HepG2 (cell line): Measurements from ENCODE around the gene GSK3A. TPM values are rescaled to one million over a fixed set of nuclear protein-coding genes. Genes with fewer than 3 reads are reported as not detected.

ENCODE experiments used
- ATAC-seq: fragments of 200-7000 bp; cut with Tn5 transposase; 3 replicates; pipeline ENCODE4 v1.9.1; 2020; ENCODE audit warnings: mild to moderate bottlenecking, moderate library complexity
- BruUV-seq: library from RNA; stranded (reverse); fragments of 400-500 nt; replicated peaks from 2 replicates; lab custom pipeline; 2021; lab: Mats Ljungman, UMichigan
- CTCF ChIA-PET: fragments of 300-600 bp; formaldehyde crosslinking; extraction: SDS; loops from one replicate; lab custom pipeline; 2021; ENCODE audit warnings: low total read pairs, inconsistent platforms, low intra/inter-chr PET ratio; lab: Yijun Ruan, JAX
- POLR2A ChIA-PET: fragments of 350-600 bp; sonication (Branson Sonifier 250); formaldehyde crosslinking; loops from one replicate; lab custom pipeline; 2020; ENCODE audit warnings: antibody characterized with exemption, inconsistent platforms; lab: Yijun Ruan, JAX
- DNase-seq: peaks from one replicate; pipeline ENCODE4 v3.0.0-alpha.2; 2015; ENCODE audit warnings: low spot score
- FAIRE-seq: peaks from 3 replicates; lab custom pipeline; 2011; peaks lifted over from hg19 to GRCh38; lab: Jason Lieb, UNC
- H2AFZ ChIP-seq: one replicate; pipeline ENCODE4 v1.6.1; 2011; ENCODE audit warnings: low read length, inconsistent platforms
- H3K27ac ChIP-seq: fragments of 300-600 bp; 3 replicates; pipeline ENCODE4 v1.8.0; 2011; ENCODE audit warnings: mixed run types, mild to moderate bottlenecking, mixed read lengths, low read length, inconsistent platforms; ENCODE audit not compliant: insufficient read depth; ENCODE audit errors: extremely low read length
- H3K27me3 ChIP-seq, 2 experiments: fragments of 200-600 bp in 1 of 2; 2 replicates in 1 of 2; 3 replicates in 1 of 2; pipeline versions ENCODE4 v1.6.0 to v1.8.0; 2011; ENCODE audit warnings: low read length in 2 of 2, mild to moderate bottlenecking in 2 of 2, moderate library complexity in 2 of 2, inconsistent platforms in 1 of 2; ENCODE audit not compliant: insufficient read depth in 2 of 2, control insufficient read depth in 1 of 2
- H3K36me3 ChIP-seq, 2 experiments: fragments of 200-600 bp in 1 of 2; replicated peaks in 1 of 2; 2 replicates in 1 of 2; 3 replicates in 1 of 2; pipeline versions ENCODE4 v1.5.1 to v1.8.0; 2011; ENCODE audit warnings: low read length in 2 of 2, inconsistent platforms in 1 of 2; ENCODE audit not compliant: insufficient read depth in 2 of 2, control insufficient read depth in 1 of 2
- H3K4me1 ChIP-seq: 2 replicates; pipeline ENCODE4 v1.5.1; 2012; ENCODE audit warnings: low read length, inconsistent platforms; ENCODE audit not compliant: insufficient read depth
- H3K4me2 ChIP-seq: 2 replicates; pipeline ENCODE4 v1.6.0; 2011; ENCODE audit warnings: low read depth, low read length, inconsistent platforms
- H3K4me3 ChIP-seq, 3 experiments: fragments of 200-600 bp in 1 of 3; sonication (generic), shearing (Covaris generic) in 1 of 3; replicated peaks in 1 of 3; 2 replicates each; pipeline ENCODE4 v1.5.1; 2011 to 2016; ENCODE audit warnings: low read length in 3 of 3, inconsistent platforms in 2 of 3, low read depth in 2 of 3, mild to moderate bottlenecking in 2 of 3, control low read depth in 1 of 3, mixed read lengths in 1 of 3; ENCODE audit not compliant: insufficient read depth in 1 of 3
- H3K79me2 ChIP-seq: one replicate; pipeline ENCODE4 v1.6.1; 2011; ENCODE audit warnings: low read length, inconsistent platforms; ENCODE audit not compliant: insufficient read depth
- H3K9ac ChIP-seq: 2 replicates; pipeline ENCODE4 v1.6.0; 2011; ENCODE audit warnings: mild to moderate bottlenecking, low read depth, low read length, inconsistent platforms; ENCODE audit not compliant: insufficient read depth
- H3K9me3 ChIP-seq: 2 replicates; pipeline ENCODE4 v1.5.1; 2012; ENCODE audit warnings: mild to moderate bottlenecking, low read length
- H4K20me1 ChIP-seq: 2 replicates; pipeline ENCODE4 v1.6.0; 2011; ENCODE audit warnings: inconsistent platforms, mild to moderate bottlenecking, low read length, moderate library complexity; ENCODE audit not compliant: insufficient read depth
- SPEN ChIP-seq: sonication (generic); formaldehyde crosslinking; IDR thresholded peaks from 2 replicates; pipeline ENCODE4 v1.5.1; 2020; ENCODE audit warnings: low read depth, mild to moderate bottlenecking, missing genetic modification reagents
- TERF1 ChIP-seq: sonication (generic); formaldehyde crosslinking; IDR thresholded peaks from 2 replicates; pipeline ENCODE4 v1.8.0; 2022; ENCODE audit warnings: mild to moderate bottlenecking, missing genetic modification reagents, moderate library complexity
- ZNF256 ChIP-seq: sonication (generic); formaldehyde crosslinking; conservative IDR thresholded peaks from 2 replicates; pipeline ENCODE4 v1.4.0; 2020; ENCODE audit warnings: missing genetic modification reagents
- ZNF3 ChIP-seq: IDR thresholded peaks from 2 replicates; pipeline ENCODE4 v1.7.0; 2017; ENCODE audit warnings: inconsistent platforms
- ZUFSP ChIP-seq: sonication (generic); formaldehyde crosslinking; IDR thresholded peaks from 2 replicates; pipeline ENCODE4 v1.9.0; 2021; ENCODE audit warnings: missing genetic modification reagents, mild to moderate bottlenecking, borderline replicate concordance
- WGBS: methylation state at CpG from one replicate; pipeline ENCODE4 v1.1.6; 2017; ENCODE audit warnings: low lambda C conversion rate; 5-methylcytosine and 5-hydroxymethylcytosine counted together
- in situ Hi-C: cut with HindIII; loops from 2 replicates; pipeline ENCODE4 v1.10.0; 2017; ENCODE audit warnings: low pct_unique_long_range_greater_than_20kb; ENCODE audit not compliant: extremely low pct_ligation_motif_present
- intact Hi-C: fragments of 100-400 bp; cut with micrococcal nuclease; formaldehyde crosslinking; loops from one replicate; pipeline ENCODE4 v1.10.0; 2022; ENCODE audit not compliant: unreplicated experiment
- polyA plus RNA-seq, 8 experiments: library from polyadenylated mRNA; depleted of rRNA in 3 of 8; stranded (reverse) in 7 of 8; unstranded in 1 of 8; fragments of >200 nt; fragmentation: Illumina TruSeq in 4 of 8; extraction: Trizol in 4 of 8; gene quantifications; 2 replicates each; pipeline versions ENCODE4 v1.2.1 to v1.2.3, GENCODE V29; 2011 to 2016; ENCODE audit warnings: low read depth in 4 of 8, missing spikeins in 1 of 8, mixed read lengths in 1 of 8; ENCODE audit not compliant: insufficient read depth in 1 of 8
- total RNA-seq, 5 experiments: library from RNA; depleted of rRNA; stranded (reverse); fragments of >200 nt; fragmentation: Illumina TruSeq; extraction: Trizol; gene quantifications; 2 replicates each; pipeline ENCODE4 v1.2.3, GENCODE V29; 2016; ENCODE audit warnings: low read depth in 1 of 5

Gene GSK3A
- total and polyA plus RNA-seq, 2 of the 13 experiments (the other 11 are each of a cell fraction or from before 2014, with no cell fraction given), result 16.9 to 52.5 TPM

- Histone ChIP-seq H2AFZ (no peak overlapping the region), H3K4me3 (no peak overlapping the region)
- ATAC-seq, result no peak
- 69% methylated on average over 3 of the region's 3 CpGs for WGBS
- CTCF ChIA-PET, result no interaction called here
- no peak for TF ChIP-seq SPEN (CRISPR knock-in tag)
- no peak for TF ChIP-seq TERF1 (CRISPR knock-in tag)
- TF ChIP-seq ZUFSP, result no peak
- TF ChIP-seq ZNF256 (CRISPR knock-in tag), result no peak
- no peak for TF ChIP-seq ZNF3 (CRISPR knock-in tag)
- TF ChIP-seq, all 625 proteins: peak for 0
- DNase-seq (no peak), FAIRE-seq (no peak)
- BruUV-seq, result no TSS peak
- H3K9ac ChIP-seq, result no peak overlapping the region
- H3K27ac ChIP-seq, result no peak overlapping the region
- POLR2A ChIA-PET, result no interaction called here
- peaks cover 3% of the 10 kb centered on the region in 2 experiments; a peak in 4 of 5 replicates for H3K36me3 ChIP-seq
- peaks cover 9% of the 10 kb centered on the region; the same call in 1 of the 2 replicates for H3K4me1 ChIP-seq
- peaks cover 2% of the 10 kb centered on the region; the same call in 1 of the 2 replicates for H4K20me1 ChIP-seq
- H3K9me3 ChIP-seq, result peaks cover 4% of the 10 kb centered on the region; the same call in 1 of the 2 replicates
- H3K27me3 ChIP-seq, result peaks cover 4 to 13% of the 10 kb centered on the region in 2 experiments; a peak in 3 of 5 replicates
- no peak overlapping the region for H3K4me2 ChIP-seq
- no peaks in the 10 kb centered on the region for H3K79me2 ChIP-seq
- intact Hi-C loops (no loop called here), in situ Hi-C loops (no loop called here)
Measured at GRCh38 chr19:42193706-42194105, 48.7 kb downstream of the GSK3A start.
